NAMALWA (cell line): Measurements from ENCODE around the gene TMEM170A.

Source experiments
- DNase-seq: peaks from one replicate; pipeline ENCODE4 v3.0.0-alpha.2; 2015; ENCODE audit warnings: low spot score

Gene TMEM170A

DNA sequence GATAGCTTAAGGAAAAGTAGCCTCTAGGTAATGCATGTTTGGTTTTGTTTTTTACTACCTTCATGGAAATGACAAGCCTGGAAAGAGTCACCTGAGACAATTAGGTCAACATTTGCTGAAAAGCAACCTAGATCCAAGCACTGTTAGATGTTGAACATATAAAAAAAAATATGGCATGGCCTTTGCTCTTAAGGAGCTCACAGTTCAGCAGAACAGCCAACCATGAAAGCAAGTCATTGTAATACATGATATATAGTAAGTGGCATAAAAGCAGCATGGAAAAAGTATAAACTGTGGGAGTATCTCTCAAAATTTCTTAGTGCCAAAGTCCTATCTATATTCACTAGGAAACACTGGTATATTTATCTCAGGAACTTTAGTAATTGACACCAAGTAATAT lies 62.8 kb downstream of the TMEM170A start:
- DNase-seq, result no peak

GRCh38 chr16:75398333-75398732 lies 66.2 kb downstream of the TMEM170A start:
- DNase-seq, result no peak

GRCh38 chr16:75394941-75395340 lies 69.5 kb downstream of the TMEM170A start:
- no peak for DNase-seq
